Neural progenitor cell (in vitro differentiated cells): ENCODE measurements around the gene PPFIA2.

ENCODE experiments used
- EZH2 ChIP-seq: fragments of 200-600 bp; sonication (generic); IDR thresholded peaks from 2 replicates; pipeline ENCODE4 v1.6.1; 2017; ENCODE audit warnings: antibody characterized with exemption, mild to moderate bottlenecking, moderate library complexity
- EZH2phosphoT487 ChIP-seq: fragments of 200-600 bp; sonication (generic); IDR thresholded peaks from 2 replicates; pipeline ENCODE4 v1.6.1; 2017; ENCODE audit warnings: antibody characterized with exemption
- TF ChIP-seq, protein P1 (sequence below): fragments of 200-600 bp; sonication (generic); IDR thresholded peaks from 2 replicates; pipeline ENCODE4 v1.5.1; 2017; ENCODE audit warnings: antibody characterized with exemption, mild to moderate bottlenecking

DNA sequence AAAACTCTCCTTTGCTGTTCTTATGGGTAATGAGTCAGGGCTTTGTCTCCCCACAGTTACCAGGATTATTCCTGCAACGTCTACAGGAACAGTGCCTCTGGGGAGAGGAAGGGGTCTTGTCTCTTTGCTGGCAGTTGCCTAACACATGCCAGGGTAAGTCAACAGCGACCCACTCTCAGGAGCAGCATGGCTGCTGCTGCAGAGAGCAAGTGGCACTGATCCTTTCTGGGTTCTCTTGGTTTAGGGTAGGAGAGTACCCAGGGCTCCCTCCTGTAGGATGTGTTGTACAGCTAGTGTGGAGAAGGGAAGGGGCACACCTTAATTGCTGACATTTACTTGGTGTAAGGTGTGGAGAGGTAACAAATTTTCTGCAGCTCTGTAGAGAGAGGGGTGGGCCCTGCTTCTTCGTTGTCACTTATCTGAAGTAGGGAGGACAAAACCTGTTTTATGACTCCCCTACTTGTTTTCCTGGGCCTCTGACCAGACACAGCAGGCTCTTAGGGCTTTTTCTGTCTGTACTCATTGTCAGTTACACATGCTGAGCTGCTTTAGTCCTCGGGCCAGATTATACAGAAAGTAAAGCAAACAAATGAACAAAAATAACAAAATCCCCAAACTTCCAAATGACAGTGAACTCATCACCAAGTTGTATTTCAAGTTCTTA lies 513.1 kb downstream of the PPFIA2 start:
- TF ChIP-seq, protein P1, sequence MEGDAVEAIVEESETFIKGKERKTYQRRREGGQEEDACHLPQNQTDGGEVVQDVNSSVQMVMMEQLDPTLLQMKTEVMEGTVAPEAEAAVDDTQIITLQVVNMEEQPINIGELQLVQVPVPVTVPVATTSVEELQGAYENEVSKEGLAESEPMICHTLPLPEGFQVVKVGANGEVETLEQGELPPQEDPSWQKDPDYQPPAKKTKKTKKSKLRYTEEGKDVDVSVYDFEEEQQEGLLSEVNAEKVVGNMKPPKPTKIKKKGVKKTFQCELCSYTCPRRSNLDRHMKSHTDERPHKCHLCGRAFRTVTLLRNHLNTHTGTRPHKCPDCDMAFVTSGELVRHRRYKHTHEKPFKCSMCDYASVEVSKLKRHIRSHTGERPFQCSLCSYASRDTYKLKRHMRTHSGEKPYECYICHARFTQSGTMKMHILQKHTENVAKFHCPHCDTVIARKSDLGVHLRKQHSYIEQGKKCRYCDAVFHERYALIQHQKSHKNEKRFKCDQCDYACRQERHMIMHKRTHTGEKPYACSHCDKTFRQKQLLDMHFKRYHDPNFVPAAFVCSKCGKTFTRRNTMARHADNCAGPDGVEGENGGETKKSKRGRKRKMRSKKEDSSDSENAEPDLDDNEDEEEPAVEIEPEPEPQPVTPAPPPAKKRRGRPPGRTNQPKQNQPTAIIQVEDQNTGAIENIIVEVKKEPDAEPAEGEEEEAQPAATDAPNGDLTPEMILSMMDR: no peak
- TF ChIP-seq EZH2: no peak
- no peak for TF ChIP-seq EZH2phosphoT487
